Measurements from ENCODE around the gene INO80D. TPM values are rescaled to one million over a fixed set of nuclear protein-coding genes. Genes with fewer than 3 reads are reported as not detected.
A peak's percentile ranks its signal among the peaks of the same experiment; 100 is the strongest.

INO80D gene
- total and polyA plus RNA-seq, 2 of the 13 experiments (the other 11 are each of a cell fraction or from before 2014, with no cell fraction given): 7.6 to 7.9 TPM

GRCh38 chr2:206068207-206068606 lies 17.8 kb downstream of the INO80D start:
- Histone ChIP-seq H3K79me2 (ENCODE audit: insufficient read depth, low read length) (peaks cover 73% of the 10 kb centered on the region), H3K9ac (ENCODE audit: insufficient read depth, low read depth, low read length) (no peak overlapping the region), H3K4me3 (replicated peaks in 1 of 3; ENCODE audit: insufficient read depth in 1 of 3, low read depth in 2 of 3, low read length in 3 of 3) (no peak overlapping the region), H3K27me3 (ENCODE audit: control insufficient read depth in 1 of 2, insufficient read depth in 2 of 2, low read length in 2 of 2) (no peaks in the 10 kb centered on the region), H3K4me1 (ENCODE audit: insufficient read depth, low read length) (peaks cover 11% of the 10 kb centered on the region), H3K9me3 (ENCODE audit: low read length) (no peaks in the 10 kb centered on the region), H3K4me2 (ENCODE audit: low read depth, low read length) (no peak overlapping the region), H2AFZ (ENCODE audit: low read length) (no peak overlapping the region), H4K20me1 (ENCODE audit: insufficient read depth, low read length) (no peaks in the 10 kb centered on the region), H3K36me3 (replicated peaks in 1 of 2; ENCODE audit: control insufficient read depth in 1 of 2, insufficient read depth in 2 of 2, low read length in 2 of 2) (peaks cover 0 to 3% of the 10 kb centered on the region in 2 experiments; a peak in 3 of 5 replicates), H3K27ac (ENCODE audit: extremely low read length, insufficient read depth, low read length) (no peak overlapping the region)
- in situ Hi-C loops (cut with HindIII; ENCODE audit: extremely low pct_ligation_motif_present, low pct_unique_long_range_greater_than_20kb): no loop called here
- WGBS (ENCODE audit: low lambda C conversion rate): 100% methylated on average over 1 of the region's 1 CpG
- intact Hi-C loops (cut with micrococcal nuclease; ENCODE audit: unreplicated experiment): no loop called here
- DNase-seq (ENCODE audit: low spot score) (no peak), FAIRE-seq (no peak), ATAC-seq (no peak)
- no TSS peak for BruUV-seq (replicated peaks)
- ChIA-PET CTCF (ENCODE audit: low intra/inter-chr PET ratio, low total read pairs) (no interaction called here), POLR2A (no interaction called here)
- TF ChIP-seq ZNF775 (CRISPR knock-in tag; IDR thresholded peaks at IDR 0.05; ENCODE audit: borderline replicate concordance): no peak
- no peak for TF ChIP-seq TP53 (CRISPR knock-in tag; conservative IDR thresholded peaks at IDR 0.05)
- no peak for TF ChIP-seq ZKSCAN5 (CRISPR knock-in tag; IDR thresholded peaks at IDR 0.05)
- TF ChIP-seq SNAI1 (CRISPR knock-in tag; IDR thresholded peaks at IDR 0.05; ENCODE audit: borderline replicate concordance): no peak
- TF ChIP-seq SALL2 (CRISPR knock-in tag; IDR thresholded peaks at IDR 0.05): no peak
- TF ChIP-seq ZBTB40 (IDR thresholded peaks at IDR 0.05): peak; percentile 78
- TF ChIP-seq ZBTB40 (CRISPR knock-in tag; IDR thresholded peaks at IDR 0.05): peak; percentile 98
- TF ChIP-seq ZNF121 (CRISPR knock-in tag; IDR thresholded peaks at IDR 0.05): peak; percentile 79

Data from HepG2 (cell line).